ENCODE measurements around the gene ELMO3.

DNA sequence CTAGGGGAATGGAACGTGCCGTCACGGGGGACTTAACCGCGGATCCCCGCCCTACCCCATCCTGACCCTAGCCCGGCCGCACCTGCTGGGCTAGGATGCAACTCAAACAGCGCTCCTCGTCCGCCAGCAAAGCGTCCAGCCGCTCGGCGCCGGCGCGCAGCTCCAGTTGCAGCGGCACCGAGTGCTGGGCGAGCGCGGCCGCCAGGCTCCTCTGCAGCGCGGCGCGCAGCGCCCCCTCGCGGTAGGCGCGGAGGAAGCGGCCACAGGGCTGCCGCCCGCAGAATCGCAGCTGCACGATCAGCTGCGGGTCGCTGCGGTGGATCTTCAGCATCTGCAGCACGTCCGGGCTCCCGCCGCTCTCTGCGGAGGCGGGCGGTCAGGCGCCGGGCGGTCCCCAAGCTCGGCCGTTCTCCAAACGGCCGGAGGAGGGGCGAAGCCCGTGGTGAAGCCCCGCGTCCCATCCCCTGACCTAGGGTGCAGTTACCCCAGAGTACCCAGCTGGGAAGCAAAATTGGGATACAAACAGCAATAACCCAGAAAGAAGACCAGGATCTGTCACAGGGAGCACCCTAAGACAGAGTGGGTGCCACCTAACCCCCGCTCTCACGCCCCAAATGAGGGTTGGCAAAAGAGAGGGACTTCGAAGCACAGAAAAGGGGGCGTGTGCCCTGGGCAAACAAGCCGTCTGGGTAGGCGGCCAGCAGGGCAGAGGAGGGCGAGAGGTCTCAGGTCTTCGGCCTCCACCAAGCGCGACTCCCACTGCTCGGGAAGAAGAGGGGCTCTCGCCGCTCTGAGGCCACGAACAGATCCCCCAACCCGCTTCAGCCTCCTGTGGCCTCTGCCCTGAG is 43.4 kb upstream of the ELMO3 start:
- TF ChIP-seq, protein P1, sequence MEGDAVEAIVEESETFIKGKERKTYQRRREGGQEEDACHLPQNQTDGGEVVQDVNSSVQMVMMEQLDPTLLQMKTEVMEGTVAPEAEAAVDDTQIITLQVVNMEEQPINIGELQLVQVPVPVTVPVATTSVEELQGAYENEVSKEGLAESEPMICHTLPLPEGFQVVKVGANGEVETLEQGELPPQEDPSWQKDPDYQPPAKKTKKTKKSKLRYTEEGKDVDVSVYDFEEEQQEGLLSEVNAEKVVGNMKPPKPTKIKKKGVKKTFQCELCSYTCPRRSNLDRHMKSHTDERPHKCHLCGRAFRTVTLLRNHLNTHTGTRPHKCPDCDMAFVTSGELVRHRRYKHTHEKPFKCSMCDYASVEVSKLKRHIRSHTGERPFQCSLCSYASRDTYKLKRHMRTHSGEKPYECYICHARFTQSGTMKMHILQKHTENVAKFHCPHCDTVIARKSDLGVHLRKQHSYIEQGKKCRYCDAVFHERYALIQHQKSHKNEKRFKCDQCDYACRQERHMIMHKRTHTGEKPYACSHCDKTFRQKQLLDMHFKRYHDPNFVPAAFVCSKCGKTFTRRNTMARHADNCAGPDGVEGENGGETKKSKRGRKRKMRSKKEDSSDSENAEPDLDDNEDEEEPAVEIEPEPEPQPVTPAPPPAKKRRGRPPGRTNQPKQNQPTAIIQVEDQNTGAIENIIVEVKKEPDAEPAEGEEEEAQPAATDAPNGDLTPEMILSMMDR (IDR thresholded peaks at IDR 0.05), result peak; percentile 96 to 99 (median 98)
- TF ChIP-seq POLR2A (IDR thresholded peaks at IDR 0.05), result no peak
